AG09309 (cell line): ENCODE results near the gene CAMTA2.

Experiments
- DNase-seq: peaks from one replicate; pipeline ENCODE4 v3.0.0-alpha.2; 2010; ENCODE audit warnings: low read depth
- H3K4me3 ChIP-seq: 2 replicates; pipeline ENCODE4 v1.5.1; 2011; ENCODE audit warnings: mild to moderate bottlenecking, low read depth, low read length, moderate library complexity; ENCODE audit not compliant: control insufficient read depth
- CTCF ChIP-seq: IDR thresholded peaks from 2 replicates; pipeline ENCODE4 v1.5.1; 2011; ENCODE audit warnings: mild to moderate bottlenecking, low read depth, low read length, inconsistent platforms; ENCODE audit not compliant: insufficient read depth, control insufficient read depth; ENCODE audit errors: missing control alignments

Gene CAMTA2

GRCh38 chr17:4951486-4951885, 36.0 kb downstream of the CAMTA2 start:
- no peak overlapping the region for H3K4me3 ChIP-seq
- no peak for TF ChIP-seq CTCF
- no peak for DNase-seq

GRCh38 chr17:4950746-4951204, 36.7 kb downstream of the CAMTA2 start, which contains the start of gene ENO3:
Gene ENO3, plus strand, starts transcription at chr17:4951119. Its CDS starts 711 bp downstream, at chr17:4951830.
- TF ChIP-seq CTCF: no peak
- peak within 1 kb of the TSS; percentile 31 for H3K4me3 ChIP-seq
- DNase-seq: no peak

- DNase-seq: no peak
- TF ChIP-seq CTCF: no peak
- peak overlapping the region; percentile 31 for H3K4me3 ChIP-seq
Observed at GRCh38 chr17:4950075-4950745, 37.3 kb downstream of the CAMTA2 start.

GRCh38 chr17:4949321-4950074, 38.0 kb downstream of the CAMTA2 start:
- DNase-seq: no peak

GRCh38 chr17:4948931-4949320, 38.5 kb downstream of the CAMTA2 start:
- DNase-seq: peak; percentile 56
- peak overlapping the region; percentile 62 for H3K4me3 ChIP-seq
- TF ChIP-seq CTCF: no peak

More at GRCh38 chr17:4949321-4950074, 38.0 kb downstream of the CAMTA2 start:
- peak overlapping the region; percentile 62 for H3K4me3 ChIP-seq
- no peak for TF ChIP-seq CTCF

GRCh38 chr17:4948166-4948930, 39.1 kb downstream of the CAMTA2 start, which contains the start of gene PFN1:
Gene PFN1, minus strand, starts transcription at chr17:4948530. Its CDS starts 136 bp downstream, at chr17:4948394.
- no peak for TF ChIP-seq CTCF
- DNase-seq: peak; percentile 74
- H3K4me3 ChIP-seq: peak within 1 kb of the TSS; percentile 88
